Measurements from ENCODE around the gene EIF4E1B.

Gene EIF4E1B

DNA sequence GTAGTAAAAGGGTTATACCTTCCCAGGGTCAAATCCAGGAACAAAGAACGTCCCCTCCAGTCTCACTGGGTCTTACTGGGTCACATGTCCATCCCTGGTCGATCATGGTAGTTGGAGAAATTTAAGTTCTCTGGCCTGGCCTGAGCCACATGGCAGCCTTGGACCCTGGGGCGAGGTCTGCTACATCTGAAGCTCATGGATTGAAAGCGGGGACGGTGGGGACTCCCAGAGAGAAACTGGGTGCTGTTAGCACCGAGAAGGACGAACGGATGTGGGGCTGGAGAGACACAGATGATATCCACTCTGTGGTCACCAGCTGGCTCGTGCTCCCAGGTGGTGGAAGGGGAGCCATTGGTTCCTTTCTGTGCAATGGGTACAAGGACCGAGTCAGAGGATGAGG lies 63.7 kb downstream of the EIF4E1B start:
- DNase-seq = no peak

GRCh38 chr5:176694631-176695030 lies 64.2 kb downstream of the EIF4E1B start:
- no peak for DNase-seq

GRCh38 chr5:176695073-176695472 lies 64.6 kb downstream of the EIF4E1B start:
- no peak for DNase-seq

All from NCI-H1436 treated with DMSO at 0.1 percent for 48 hours (cell line).